MM.1S (cell line): Measurements from ENCODE around the gene ADIRF.

Experiments
- EZH2 ChIP-seq: fragments of 300-600 bp; sonication (generic); optimal IDR thresholded peaks from 2 replicates; pipeline ENCODE3; 2017; ENCODE audit warnings: low read depth, mild to moderate bottlenecking, antibody characterized with exemption, low read length, mixed read lengths
- EZH2phosphoT487 ChIP-seq: fragments of 300-600 bp; sonication (generic); IDR thresholded peaks from 2 replicates; pipeline ENCODE4 v1.6.1; 2018; ENCODE audit warnings: antibody characterized with exemption, low read length
- TF ChIP-seq, protein P1 (sequence below): fragments of 300-600 bp; sonication (generic); IDR thresholded peaks from 2 replicates; pipeline ENCODE4 v1.5.1; 2016; ENCODE audit warnings: antibody characterized with exemption, low read length, mixed read lengths

- TF ChIP-seq, protein P1, sequence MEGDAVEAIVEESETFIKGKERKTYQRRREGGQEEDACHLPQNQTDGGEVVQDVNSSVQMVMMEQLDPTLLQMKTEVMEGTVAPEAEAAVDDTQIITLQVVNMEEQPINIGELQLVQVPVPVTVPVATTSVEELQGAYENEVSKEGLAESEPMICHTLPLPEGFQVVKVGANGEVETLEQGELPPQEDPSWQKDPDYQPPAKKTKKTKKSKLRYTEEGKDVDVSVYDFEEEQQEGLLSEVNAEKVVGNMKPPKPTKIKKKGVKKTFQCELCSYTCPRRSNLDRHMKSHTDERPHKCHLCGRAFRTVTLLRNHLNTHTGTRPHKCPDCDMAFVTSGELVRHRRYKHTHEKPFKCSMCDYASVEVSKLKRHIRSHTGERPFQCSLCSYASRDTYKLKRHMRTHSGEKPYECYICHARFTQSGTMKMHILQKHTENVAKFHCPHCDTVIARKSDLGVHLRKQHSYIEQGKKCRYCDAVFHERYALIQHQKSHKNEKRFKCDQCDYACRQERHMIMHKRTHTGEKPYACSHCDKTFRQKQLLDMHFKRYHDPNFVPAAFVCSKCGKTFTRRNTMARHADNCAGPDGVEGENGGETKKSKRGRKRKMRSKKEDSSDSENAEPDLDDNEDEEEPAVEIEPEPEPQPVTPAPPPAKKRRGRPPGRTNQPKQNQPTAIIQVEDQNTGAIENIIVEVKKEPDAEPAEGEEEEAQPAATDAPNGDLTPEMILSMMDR, result no peak
- TF ChIP-seq EZH2 (no peak), EZH2phosphoT487 (no peak)
Measured at GRCh38 chr10:86956195-86956847, 12.0 kb upstream of the ADIRF start.
